Lower lobe of right lung (tissue), 2 donors: Measurements from ENCODE around the gene GAB3. TPM values are rescaled to one million over a fixed set of nuclear protein-coding genes. Genes with fewer than 3 reads are reported as not detected.
"Not testable (repeated sequence)": the region's sequence is repeated elsewhere in the genome, so short reads cannot be mapped to it uniquely, and the experiment has no call there.

ENCODE experiments used
- ATAC-seq, 2 donors: fragments of 200-7000 bp; cut with Tn5 transposase; one replicate each; pipeline ENCODE4 v1.9.1; 2020 to 2022; ENCODE audit warnings: mild to moderate bottlenecking in 2 of 2, moderate library complexity in 2 of 2
- DNase-seq: peaks from one replicate; pipeline ENCODE4 v3.0.0-alpha.2; 2020
- H3K27ac ChIP-seq: fragments of 200-600 bp; one replicate; pipeline ENCODE4 v1.8.0; 2022
- H3K27me3 ChIP-seq: fragments of 200-600 bp; one replicate; pipeline ENCODE4 v1.8.0; 2022; ENCODE audit warnings: low read depth
- H3K36me3 ChIP-seq: fragments of 200-600 bp; one replicate; pipeline ENCODE4 v1.8.0; 2022; ENCODE audit warnings: mild to moderate bottlenecking
- H3K4me1 ChIP-seq: fragments of 200-600 bp; one replicate; pipeline ENCODE4 v1.8.0; 2022
- H3K4me3 ChIP-seq: fragments of 200-600 bp; one replicate; pipeline ENCODE4 v1.8.0; 2022; ENCODE audit warnings: mild to moderate bottlenecking
- H3K9me3 ChIP-seq: fragments of 200-600 bp; one replicate; pipeline ENCODE4 v1.8.0; 2022
- CTCF ChIP-seq: fragments of 200-600 bp; IDR thresholded peaks from one replicate; pipeline ENCODE4 v1.8.0; 2022; ENCODE audit warnings: antibody characterized with exemption, mild to moderate bottlenecking
- intact Hi-C: fragments of 100-400 bp; cut with DNase I; formaldehyde crosslinking; loops from one replicate; pipeline ENCODE4 v1.11.0; 2022
- total RNA-seq: library from RNA; stranded (reverse); fragmentation: NEBNext Ultra II Directional; extraction: Animal tissue kit (Norgen Biotek cat#: 25700); gene quantifications from one replicate; pipeline ENCODE4 v1.2.1, GENCODE V29; 2021
- donor health status: DM: no; HTN: yes; CAD: no; lungs with severe emphysema.

The GAB3 gene
- total RNA-seq, 1 donor from 2014 or later, result 17.4 TPM

- intact Hi-C loops, result no loop called here
- no peak for ATAC-seq
- no peak for TF ChIP-seq CTCF
- Histone ChIP-seq H3K27ac (no peak overlapping the region), H3K36me3 (peaks cover 20% of the 10 kb centered on the region), H3K4me3 (no peak overlapping the region), H3K9me3 (no peaks in the 10 kb centered on the region), H3K27me3 (no peaks in the 10 kb centered on the region), H3K4me1 (no peaks in the 10 kb centered on the region)
- DNase-seq, result no peak
Observed at GRCh38 chrX:154693394-154693793, 57.5 kb downstream of the GAB3 start.

GRCh38 chrX:154690438-154690837 is 60.4 kb downstream of the GAB3 start:
- H3K9me3 ChIP-seq, H3K4me1 ChIP-seq, H3K27ac ChIP-seq, DNase-seq, H3K4me3 ChIP-seq, ATAC-seq, H3K27me3 ChIP-seq, intact Hi-C loops, H3K36me3 ChIP-seq: not testable (repeated sequence)

- H3K27me3 ChIP-seq, DNase-seq, H3K36me3 ChIP-seq, H3K4me1 ChIP-seq, H3K9me3 ChIP-seq, intact Hi-C loops, H3K27ac ChIP-seq, H3K4me3 ChIP-seq, ATAC-seq: not testable (repeated sequence)
Observed at GRCh38 chrX:154672084-154672483, 78.8 kb downstream of the GAB3 start.

GRCh38 chrX:154670848-154671247 is 80.0 kb downstream of the GAB3 start:
- H3K9me3 ChIP-seq, DNase-seq, H3K4me3 ChIP-seq, ATAC-seq, H3K27ac ChIP-seq, H3K36me3 ChIP-seq, H3K27me3 ChIP-seq, intact Hi-C loops, H3K4me1 ChIP-seq: not testable (repeated sequence)

GRCh38 chrX:154661899-154662298 is 89.0 kb downstream of the GAB3 start:
- Histone ChIP-seq H3K9me3 (no peaks in the 10 kb centered on the region), H3K27ac (no peak overlapping the region), H3K36me3 (no peaks in the 10 kb centered on the region), H3K4me1 (no peaks in the 10 kb centered on the region), H3K4me3 (no peak overlapping the region), H3K27me3 (no peaks in the 10 kb centered on the region)
- no peak for ATAC-seq
- TF ChIP-seq CTCF, result no peak
- no peak for DNase-seq
- intact Hi-C loops, result no loop called here

- ATAC-seq (no peak), DNase-seq (no peak)
- Histone ChIP-seq H3K9me3 (no peaks in the 10 kb centered on the region), H3K36me3 (no peaks in the 10 kb centered on the region), H3K4me3 (no peak overlapping the region), H3K27ac (no peak overlapping the region), H3K4me1 (no peaks in the 10 kb centered on the region), H3K27me3 (no peaks in the 10 kb centered on the region)
- intact Hi-C loops, result no loop called here
- no peak for TF ChIP-seq CTCF
Observed at GRCh38 chrX:154661170-154661569, 89.7 kb downstream of the GAB3 start.

- intact Hi-C loops, result no loop called here
- H3K9me3 ChIP-seq, result no peaks in the 10 kb centered on the region
- no peaks in the 10 kb centered on the region for H3K27me3 ChIP-seq
- H3K4me3 ChIP-seq, result no peak overlapping the region
- no peak for TF ChIP-seq CTCF
- no peaks in the 10 kb centered on the region for H3K4me1 ChIP-seq
- H3K36me3 ChIP-seq, result no peaks in the 10 kb centered on the region
- ATAC-seq (no peak), DNase-seq (no peak)
- no peak overlapping the region for H3K27ac ChIP-seq
Observed at GRCh38 chrX:154660541-154660940, 90.3 kb downstream of the GAB3 start.
